ENCODE results near the gene PSMA7. TPM values are rescaled to one million over a fixed set of nuclear protein-coding genes. Genes with fewer than 3 reads are reported as not detected.

The PSMA7 gene
- polyA plus RNA-seq, 1 of the 3 experiments (the other 2 are of a cell fraction) = 801 TPM

- H3K27me3 ChIP-seq (ENCODE audit: insufficient read depth) = no peaks in the 10 kb centered on the region
- H3F3A ChIP-seq (replicated peaks; ENCODE audit: insufficient read depth) = no peaks in the 10 kb centered on the region
- no peaks in the 10 kb centered on the region for H3K9me2 ChIP-seq
- H2AFZ ChIP-seq (ENCODE audit: low read depth) = no peak overlapping the region
- H3K27ac ChIP-seq (ENCODE audit: low read depth in 2 of 2, low read length in 1 of 2) = no peak overlapping the region
- 68% methylated on average over 13 of the region's 30 CpGs for WGBS (ENCODE audit: low lambda C conversion rate)
- ChIA-PET CTCF (no interaction called here), POLR2A (no interaction called here)
- no peaks in the 10 kb centered on the region for H3K79me2 ChIP-seq (ENCODE audit: insufficient read depth)
- no peaks in the 10 kb centered on the region for H3K9me3 ChIP-seq
- no peak overlapping the region for H3K9ac ChIP-seq
- no peaks in the 10 kb centered on the region for H4K20me1 ChIP-seq (ENCODE audit: insufficient read depth)
- H3K36me3 ChIP-seq (replicated peaks in 1 of 2; ENCODE audit: control insufficient read depth in 1 of 2, insufficient read depth in 2 of 2, low read length in 1 of 2) = no peaks in the 10 kb centered on the region
- no peak overlapping the region for H3K4me2 ChIP-seq
- DNase-seq = no peak
- H3K4me3 ChIP-seq (ENCODE audit: low read depth in 2 of 2, low read length in 1 of 2) = no peak overlapping the region
- no peaks in the 10 kb centered on the region for H3K4me1 ChIP-seq (ENCODE audit: control insufficient read depth in 1 of 2, insufficient read depth in 2 of 2, low read depth in 1 of 2, low read length in 1 of 2)
- no peak for TF ChIP-seq YY1 (IDR thresholded peaks at IDR 0.05; ENCODE audit: low read depth)
- TF ChIP-seq FOXJ3 (CRISPR knock-in tag; IDR thresholded peaks at IDR 0.05) = no peak
- no peak for TF ChIP-seq RFX5 (IDR thresholded peaks at IDR 0.05; ENCODE audit: low read length)
- TF ChIP-seq, protein P1, sequence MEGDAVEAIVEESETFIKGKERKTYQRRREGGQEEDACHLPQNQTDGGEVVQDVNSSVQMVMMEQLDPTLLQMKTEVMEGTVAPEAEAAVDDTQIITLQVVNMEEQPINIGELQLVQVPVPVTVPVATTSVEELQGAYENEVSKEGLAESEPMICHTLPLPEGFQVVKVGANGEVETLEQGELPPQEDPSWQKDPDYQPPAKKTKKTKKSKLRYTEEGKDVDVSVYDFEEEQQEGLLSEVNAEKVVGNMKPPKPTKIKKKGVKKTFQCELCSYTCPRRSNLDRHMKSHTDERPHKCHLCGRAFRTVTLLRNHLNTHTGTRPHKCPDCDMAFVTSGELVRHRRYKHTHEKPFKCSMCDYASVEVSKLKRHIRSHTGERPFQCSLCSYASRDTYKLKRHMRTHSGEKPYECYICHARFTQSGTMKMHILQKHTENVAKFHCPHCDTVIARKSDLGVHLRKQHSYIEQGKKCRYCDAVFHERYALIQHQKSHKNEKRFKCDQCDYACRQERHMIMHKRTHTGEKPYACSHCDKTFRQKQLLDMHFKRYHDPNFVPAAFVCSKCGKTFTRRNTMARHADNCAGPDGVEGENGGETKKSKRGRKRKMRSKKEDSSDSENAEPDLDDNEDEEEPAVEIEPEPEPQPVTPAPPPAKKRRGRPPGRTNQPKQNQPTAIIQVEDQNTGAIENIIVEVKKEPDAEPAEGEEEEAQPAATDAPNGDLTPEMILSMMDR (IDR thresholded peaks at IDR 0.05) = no peak
- TF ChIP-seq USF2 (IDR thresholded peaks at IDR 0.05; ENCODE audit: borderline replicate concordance, low read depth, low read length) = no peak
- TF ChIP-seq, protein P2, sequence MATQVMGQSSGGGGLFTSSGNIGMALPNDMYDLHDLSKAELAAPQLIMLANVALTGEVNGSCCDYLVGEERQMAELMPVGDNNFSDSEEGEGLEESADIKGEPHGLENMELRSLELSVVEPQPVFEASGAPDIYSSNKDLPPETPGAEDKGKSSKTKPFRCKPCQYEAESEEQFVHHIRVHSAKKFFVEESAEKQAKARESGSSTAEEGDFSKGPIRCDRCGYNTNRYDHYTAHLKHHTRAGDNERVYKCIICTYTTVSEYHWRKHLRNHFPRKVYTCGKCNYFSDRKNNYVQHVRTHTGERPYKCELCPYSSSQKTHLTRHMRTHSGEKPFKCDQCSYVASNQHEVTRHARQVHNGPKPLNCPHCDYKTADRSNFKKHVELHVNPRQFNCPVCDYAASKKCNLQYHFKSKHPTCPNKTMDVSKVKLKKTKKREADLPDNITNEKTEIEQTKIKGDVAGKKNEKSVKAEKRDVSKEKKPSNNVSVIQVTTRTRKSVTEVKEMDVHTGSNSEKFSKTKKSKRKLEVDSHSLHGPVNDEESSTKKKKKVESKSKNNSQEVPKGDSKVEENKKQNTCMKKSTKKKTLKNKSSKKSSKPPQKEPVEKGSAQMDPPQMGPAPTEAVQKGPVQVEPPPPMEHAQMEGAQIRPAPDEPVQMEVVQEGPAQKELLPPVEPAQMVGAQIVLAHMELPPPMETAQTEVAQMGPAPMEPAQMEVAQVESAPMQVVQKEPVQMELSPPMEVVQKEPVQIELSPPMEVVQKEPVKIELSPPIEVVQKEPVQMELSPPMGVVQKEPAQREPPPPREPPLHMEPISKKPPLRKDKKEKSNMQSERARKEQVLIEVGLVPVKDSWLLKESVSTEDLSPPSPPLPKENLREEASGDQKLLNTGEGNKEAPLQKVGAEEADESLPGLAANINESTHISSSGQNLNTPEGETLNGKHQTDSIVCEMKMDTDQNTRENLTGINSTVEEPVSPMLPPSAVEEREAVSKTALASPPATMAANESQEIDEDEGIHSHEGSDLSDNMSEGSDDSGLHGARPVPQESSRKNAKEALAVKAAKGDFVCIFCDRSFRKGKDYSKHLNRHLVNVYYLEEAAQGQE (IDR thresholded peaks at IDR 0.05; ENCODE audit: low read depth, low read length) = no peak
- TF ChIP-seq GATA2 (CRISPR knock-in tag; IDR thresholded peaks at IDR 0.05) = no peak
- no peak for TF ChIP-seq GABPA (IDR thresholded peaks at IDR 0.05; ENCODE audit: low read depth)
- no peak for TF ChIP-seq RCOR1 (IDR thresholded peaks at IDR 0.05; ENCODE audit: low read length)
- TF ChIP-seq, protein P3, sequence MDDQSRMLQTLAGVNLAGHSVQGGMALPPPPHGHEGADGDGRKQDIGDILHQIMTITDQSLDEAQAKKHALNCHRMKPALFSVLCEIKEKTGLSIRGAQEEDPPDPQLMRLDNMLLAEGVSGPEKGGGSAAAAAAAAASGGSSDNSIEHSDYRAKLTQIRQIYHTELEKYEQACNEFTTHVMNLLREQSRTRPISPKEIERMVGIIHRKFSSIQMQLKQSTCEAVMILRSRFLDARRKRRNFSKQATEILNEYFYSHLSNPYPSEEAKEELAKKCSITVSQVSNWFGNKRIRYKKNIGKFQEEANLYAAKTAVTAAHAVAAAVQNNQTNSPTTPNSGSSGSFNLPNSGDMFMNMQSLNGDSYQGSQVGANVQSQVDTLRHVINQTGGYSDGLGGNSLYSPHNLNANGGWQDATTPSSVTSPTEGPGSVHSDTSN (IDR thresholded peaks at IDR 0.05) = no peak
- no peak for TF ChIP-seq ELF1 (IDR thresholded peaks at IDR 0.05)
- TF ChIP-seq NRF1 (IDR thresholded peaks at IDR 0.05; ENCODE audit: low read depth, low read length) = no peak
- TF ChIP-seq POLR2AphosphoS5 (IDR thresholded peaks at IDR 0.05; ENCODE audit: low read depth, low read length) = no peak
- no peak for TF ChIP-seq ZBTB33 (IDR thresholded peaks at IDR 0.05; ENCODE audit: borderline replicate concordance, low read depth)
- TF ChIP-seq SMC3 (IDR thresholded peaks at IDR 0.05; ENCODE audit: low read depth, low read length) = no peak
- TF ChIP-seq, protein P4, sequence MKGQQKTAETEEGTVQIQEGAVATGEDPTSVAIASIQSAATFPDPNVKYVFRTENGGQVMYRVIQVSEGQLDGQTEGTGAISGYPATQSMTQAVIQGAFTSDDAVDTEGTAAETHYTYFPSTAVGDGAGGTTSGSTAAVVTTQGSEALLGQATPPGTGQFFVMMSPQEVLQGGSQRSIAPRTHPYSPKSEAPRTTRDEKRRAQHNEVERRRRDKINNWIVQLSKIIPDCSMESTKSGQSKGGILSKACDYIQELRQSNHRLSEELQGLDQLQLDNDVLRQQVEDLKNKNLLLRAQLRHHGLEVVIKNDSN (IDR thresholded peaks at IDR 0.05; ENCODE audit: borderline replicate concordance, low read depth) = no peak
Measured at GRCh38 chr20:62096421-62097380, 46.5 kb downstream of the PSMA7 start.
